ENCODE results near the gene ELMOD1. TPM values are rescaled to one million over a fixed set of nuclear protein-coding genes. Genes with fewer than 3 reads are reported as not detected.

The ELMOD1 gene
- total RNA-seq, 4 donors from 2014 or later: 0.70 to 3.7 (median 1.6) TPM

- Histone ChIP-seq H3K9me3 (no peaks in the 10 kb centered on the region), H3K4me3 (peak overlapping the region in 2 of 4 donors; percentile 26 to 36), H3K27ac (peak overlapping the region; percentile 83 to 93 (median 86)), H3K27me3 (no peaks in the 10 kb centered on the region), H3K4me1 (peaks cover 44 to 62% of the 10 kb centered on the region in 2 donors), H3K36me3 (no peaks in the 10 kb centered on the region)
- ATAC-seq (peak; percentile 42 to 66), DNase-seq (peak in 1 of 2 donors; percentile 67)
- in situ Hi-C loops (cut with MboI; ENCODE audit: low sequenced_read_pairs in 4 of 4) (loop anchor here in 1 of 4 donors (10.0 kb wide), 1 partner anchor 418 kb away; the partner anchor contains the start of gene ACAT1), intact Hi-C loops (cut with DNase I; ENCODE audit: low total_unique reads) (loop anchor here (5.0 to 10.0 kb wide), 3 partner anchors 35 to 415 kb away; partner anchors contain the start of gene ACAT1)
- TF ChIP-seq POLR2A (IDR thresholded peaks at IDR 0.05) (peak in 1 of 2 donors; percentile 51), CTCF (IDR thresholded peaks at IDR 0.05 in 4 of 5, conservative IDR thresholded peaks at IDR 0.05 in 1 of 5) (no peak)
Observed at GRCh38 chr11:107707215-107707671, 116.3 kb downstream of the ELMOD1 start.

- H3K4me3 ChIP-seq: peak overlapping the region in 2 of 4 donors; percentile 26 to 36
- intact Hi-C loops (cut with DNase I; ENCODE audit: low total_unique reads) (loop anchor here (5.0 to 10.0 kb wide), 3 partner anchors 34 to 414 kb away; partner anchors contain the start of gene ACAT1), in situ Hi-C loops (cut with MboI; ENCODE audit: low sequenced_read_pairs in 4 of 4) (loop anchor here in 1 of 4 donors (10.0 kb wide), 1 partner anchor 417 kb away; the partner anchor contains the start of gene ACAT1)
- H3K9me3 ChIP-seq: no peaks in the 10 kb centered on the region
- DNase-seq: no peak
- no peak for ATAC-seq
- TF ChIP-seq CTCF (IDR thresholded peaks at IDR 0.05 in 4 of 5, conservative IDR thresholded peaks at IDR 0.05 in 1 of 5) (no peak), POLR2A (IDR thresholded peaks at IDR 0.05) (no peak)
- H3K4me1 ChIP-seq: peaks cover 42 to 63% of the 10 kb centered on the region in 2 donors
- H3K36me3 ChIP-seq: no peaks in the 10 kb centered on the region
- no peaks in the 10 kb centered on the region for H3K27me3 ChIP-seq
- peak overlapping the region; percentile 83 to 93 (median 86) for H3K27ac ChIP-seq
Observed at GRCh38 chr11:107707807-107708206, 116.9 kb downstream of the ELMOD1 start.

- peaks cover 46 to 68% of the 10 kb centered on the region in 2 donors for H3K4me1 ChIP-seq
- H3K27me3 ChIP-seq: no peaks in the 10 kb centered on the region
- TF ChIP-seq POLR2A (IDR thresholded peaks at IDR 0.05) (peak; percentile 16 to 37), CTCF (IDR thresholded peaks at IDR 0.05 in 4 of 5, conservative IDR thresholded peaks at IDR 0.05 in 1 of 5) (no peak)
- peak overlapping the region; percentile 83 to 93 (median 86) for H3K27ac ChIP-seq
- ATAC-seq: peak; percentile 35 to 45
- H3K4me3 ChIP-seq: peak overlapping the region in 2 of 4 donors; percentile 61 to 74
- peak; percentile 71 to 78 for DNase-seq
- H3K36me3 ChIP-seq: no peaks in the 10 kb centered on the region
- intact Hi-C loops (cut with DNase I; ENCODE audit: low total_unique reads) (loop anchor here (5.0 to 10.0 kb wide), 3 partner anchors 34 to 414 kb away; partner anchors contain the start of gene ACAT1), in situ Hi-C loops (cut with MboI; ENCODE audit: low sequenced_read_pairs in 4 of 4) (loop anchor here in 1 of 4 donors (10.0 kb wide), 1 partner anchor 416 kb away; the partner anchor contains the start of gene ACAT1)
- no peaks in the 10 kb centered on the region for H3K9me3 ChIP-seq
Observed at GRCh38 chr11:107708792-107709191, 117.8 kb downstream of the ELMOD1 start.

GRCh38 chr11:107710301-107710700, 119.4 kb downstream of the ELMOD1 start:
- peak overlapping the region; percentile 46 to 74 (median 54) for H3K4me3 ChIP-seq
- DNase-seq: no peak
- intact Hi-C loops (cut with DNase I; ENCODE audit: low total_unique reads): loop anchor here (5.0 kb wide), 1 partner anchor 512 kb away; the partner anchor contains the start of genes ATM and NPAT
- peaks cover 49 to 64% of the 10 kb centered on the region in 2 donors for H3K4me1 ChIP-seq
- peak overlapping the region; percentile 83 to 93 (median 86) for H3K27ac ChIP-seq
- ATAC-seq: no peak
- in situ Hi-C loops (cut with MboI; ENCODE audit: low sequenced_read_pairs in 4 of 4): no loop called here
- TF ChIP-seq POLR2A (IDR thresholded peaks at IDR 0.05) (no peak), CTCF (IDR thresholded peaks at IDR 0.05 in 4 of 5, conservative IDR thresholded peaks at IDR 0.05 in 1 of 5) (no peak)
- no peaks in the 10 kb centered on the region for H3K27me3 ChIP-seq
- no peaks in the 10 kb centered on the region for H3K36me3 ChIP-seq
- H3K9me3 ChIP-seq: no peaks in the 10 kb centered on the region

Measured in gastrocnemius medialis (tissue), 4 donors.